HG02970 (cell line): ENCODE measurements around the gene PIP4K2A.
"Not testable (repeated sequence)": the region's sequence is repeated elsewhere in the genome, so short reads cannot be mapped to it uniquely, and the experiment has no call there.

ENCODE experiments used
- ATAC-seq: cut with Tn5 transposase; IDR thresholded peaks from one replicate; pipeline ENCODE4 v1.9.1; 2021; ENCODE audit warnings: mild to moderate bottlenecking, moderate library complexity, moderate number of reproducible peaks; ENCODE audit not compliant: unreplicated experiment, low FRiP score

The PIP4K2A gene

GRCh38 chr10:22499973-22500372 is 214.4 kb downstream of the PIP4K2A start:
- not testable (repeated sequence) for ATAC-seq

- ATAC-seq = no peak
Measured at GRCh38 chr10:22495396-22495795, 219.0 kb downstream of the PIP4K2A start.

GRCh38 chr10:22494007-22494406 is 220.4 kb downstream of the PIP4K2A start:
- ATAC-seq = no peak

- ATAC-seq = no peak
Measured at GRCh38 chr10:22491931-22492615, 222.3 kb downstream of the PIP4K2A start.

- no peak for ATAC-seq
Measured at GRCh38 chr10:22491480-22491879, 222.9 kb downstream of the PIP4K2A start.

GRCh38 chr10:22489975-22490374 is 224.4 kb downstream of the PIP4K2A start:
- ATAC-seq = no peak

GRCh38 chr10:22489467-22489866 is 224.9 kb downstream of the PIP4K2A start:
- ATAC-seq = no peak

- no peak for ATAC-seq
Measured at GRCh38 chr10:22486431-22486830, 227.9 kb downstream of the PIP4K2A start.
